ENCODE results near the gene PLCB1.

The PLCB1 gene

DNA sequence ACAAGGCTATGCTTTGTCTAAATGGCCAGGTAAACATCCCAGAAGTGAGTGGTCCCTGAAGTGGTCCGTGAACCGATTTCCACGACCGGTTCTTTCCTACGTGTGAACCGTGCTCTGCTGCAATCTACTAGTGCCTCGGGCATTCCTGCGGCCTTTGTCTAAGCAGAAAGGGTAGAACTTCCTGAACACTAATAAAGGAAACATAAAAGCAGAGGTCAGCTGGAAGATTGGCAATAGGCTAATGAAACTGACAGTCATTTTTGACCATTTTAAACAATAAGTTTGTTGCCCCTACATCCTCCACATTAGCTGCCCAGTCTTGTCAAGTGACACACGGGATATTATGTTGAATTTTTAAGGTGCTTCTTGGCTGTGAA is 410.0 kb downstream of the PLCB1 start:
- peak overlapping the region; percentile 56 for H3K4me3 ChIP-seq
- TF ChIP-seq POLR2AphosphoS5 (IDR thresholded peaks at IDR 0.05; ENCODE audit: borderline replicate concordance, low read depth, low read length), result no peak
- TF ChIP-seq FOXP2 (optimal IDR thresholded peaks at IDR 0.05; ENCODE audit: control extremely low read depth, extremely low read length, insufficient read depth), result no peak
- no peak for TF ChIP-seq EZH2 (IDR thresholded peaks at IDR 0.05)
- H3K9me3 ChIP-seq (ENCODE audit: low read depth, low read length), result no peaks in the 10 kb centered on the region
- no peak overlapping the region for H3K9ac ChIP-seq (ENCODE audit: insufficient read length)
- 0 out of 2 replicates have a peak overlapping the region, but pooled peaks have one; percentile 2 for H3K27ac ChIP-seq
- no peaks in the 10 kb centered on the region for H3K36me3 ChIP-seq (ENCODE audit: insufficient read depth, low read length)
- DNase-seq (ENCODE audit: low read depth, low spot score), result no peak

GRCh38 chr20:8545212-8545611 is 413.1 kb downstream of the PLCB1 start:
- H3K27ac ChIP-seq, result no peak overlapping the region
- H3K9ac ChIP-seq (ENCODE audit: insufficient read length), result no peak overlapping the region
- no peak for TF ChIP-seq FOXP2 (optimal IDR thresholded peaks at IDR 0.05; ENCODE audit: control extremely low read depth, extremely low read length, insufficient read depth)
- no peak for TF ChIP-seq EZH2 (IDR thresholded peaks at IDR 0.05)
- TF ChIP-seq POLR2AphosphoS5 (IDR thresholded peaks at IDR 0.05; ENCODE audit: borderline replicate concordance, low read depth, low read length), result no peak

GRCh38 chr20:8547035-8547650 is 415.1 kb downstream of the PLCB1 start:
- Histone ChIP-seq H3K9me3 (ENCODE audit: low read depth, low read length) (no peaks in the 10 kb centered on the region), H3K36me3 (ENCODE audit: insufficient read depth, low read length) (no peaks in the 10 kb centered on the region), H3K9ac (ENCODE audit: insufficient read length) (no peak overlapping the region), H3K4me3 (no peak overlapping the region), H3K27ac (no peak overlapping the region)
- DNase-seq (ENCODE audit: low read depth, low spot score), result no peak
- no peak for TF ChIP-seq FOXP2 (optimal IDR thresholded peaks at IDR 0.05; ENCODE audit: control extremely low read depth, extremely low read length, insufficient read depth)
- no peak for TF ChIP-seq EZH2 (IDR thresholded peaks at IDR 0.05)
- no peak for TF ChIP-seq POLR2AphosphoS5 (IDR thresholded peaks at IDR 0.05; ENCODE audit: borderline replicate concordance, low read depth, low read length)

More at GRCh38 chr20:8545212-8545611, 413.1 kb downstream of the PLCB1 start:
- Histone ChIP-seq H3K4me3 (no peak overlapping the region), H3K36me3 (ENCODE audit: insufficient read depth, low read length) (no peaks in the 10 kb centered on the region), H3K9me3 (ENCODE audit: low read depth, low read length) (no peaks in the 10 kb centered on the region)
- no peak for DNase-seq (ENCODE audit: low read depth, low spot score)

- TF ChIP-seq FOXP2 (optimal IDR thresholded peaks at IDR 0.05; ENCODE audit: control extremely low read depth, extremely low read length, insufficient read depth) (no peak), EZH2 (IDR thresholded peaks at IDR 0.05) (no peak)
- H3K9me3 ChIP-seq (ENCODE audit: low read depth, low read length), result no peaks in the 10 kb centered on the region
- no peak for DNase-seq (ENCODE audit: low read depth, low spot score)
- H3K27ac ChIP-seq, result no peak overlapping the region
- H3K4me3 ChIP-seq, result no peak overlapping the region
- H3K9ac ChIP-seq (ENCODE audit: insufficient read length), result no peak overlapping the region
- no peaks in the 10 kb centered on the region for H3K36me3 ChIP-seq (ENCODE audit: insufficient read depth, low read length)
These were observed 416.0 kb downstream of the PLCB1 start for GRCh38 chr20:8547968-8548588.

DNA sequence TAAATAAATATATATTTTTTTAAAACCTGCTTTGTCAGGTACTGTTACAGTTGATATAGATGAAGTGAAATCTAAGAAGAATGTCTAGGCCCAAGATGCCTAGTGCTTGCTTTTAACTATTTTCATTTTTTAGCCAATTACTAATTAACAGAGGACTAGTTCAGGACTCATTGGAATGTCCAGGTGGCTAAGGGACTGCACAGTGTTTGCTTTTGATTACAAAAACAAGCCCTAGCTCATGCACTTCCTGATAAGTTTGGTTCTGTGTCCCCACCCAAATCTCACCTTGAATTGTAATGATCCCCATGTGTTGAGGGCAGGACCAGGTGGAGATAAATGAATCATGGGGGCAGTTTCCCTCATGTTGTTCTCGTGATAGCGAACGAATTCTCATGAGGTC is 417.1 kb downstream of the PLCB1 start:
- Histone ChIP-seq H3K9ac (ENCODE audit: insufficient read length) (no peak overlapping the region), H3K27ac (no peak overlapping the region), H3K36me3 (ENCODE audit: insufficient read depth, low read length) (no peaks in the 10 kb centered on the region), H3K9me3 (ENCODE audit: low read depth, low read length) (no peaks in the 10 kb centered on the region), H3K4me3 (no peak overlapping the region)
- TF ChIP-seq POLR2AphosphoS5 (IDR thresholded peaks at IDR 0.05; ENCODE audit: borderline replicate concordance, low read depth, low read length), result no peak
- TF ChIP-seq EZH2 (IDR thresholded peaks at IDR 0.05), result no peak
- TF ChIP-seq FOXP2 (optimal IDR thresholded peaks at IDR 0.05; ENCODE audit: control extremely low read depth, extremely low read length, insufficient read depth), result no peak
- no peak for DNase-seq (ENCODE audit: low read depth, low spot score)

DNA sequence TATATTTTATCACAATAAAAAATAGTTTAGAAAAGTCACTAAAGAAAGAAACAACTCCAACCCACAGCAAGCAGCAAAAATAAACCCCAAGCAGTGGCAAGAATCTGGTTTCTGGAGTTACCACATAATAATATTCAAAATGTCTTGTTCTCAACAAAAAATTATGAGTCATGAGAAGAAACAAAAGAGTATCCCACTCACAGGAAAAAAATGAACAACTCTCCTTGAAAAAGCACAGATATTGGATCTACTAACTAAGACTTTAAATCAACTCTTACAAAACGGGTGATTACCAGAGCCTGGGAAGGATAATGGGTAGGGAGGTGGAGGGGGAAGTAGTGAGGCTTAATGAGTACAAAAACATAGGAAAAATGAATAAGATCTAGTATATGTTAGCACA is 425.6 kb downstream of the PLCB1 start:
- no peak overlapping the region for H3K9ac ChIP-seq (ENCODE audit: insufficient read length)
- DNase-seq (ENCODE audit: low read depth, low spot score), result no peak
- H3K36me3 ChIP-seq (ENCODE audit: insufficient read depth, low read length), result no peaks in the 10 kb centered on the region
- TF ChIP-seq EZH2 (IDR thresholded peaks at IDR 0.05), result no peak
- no peak for TF ChIP-seq FOXP2 (optimal IDR thresholded peaks at IDR 0.05; ENCODE audit: control extremely low read depth, extremely low read length, insufficient read depth)
- TF ChIP-seq POLR2AphosphoS5 (IDR thresholded peaks at IDR 0.05; ENCODE audit: borderline replicate concordance, low read depth, low read length), result no peak
- no peaks in the 10 kb centered on the region for H3K9me3 ChIP-seq (ENCODE audit: low read depth, low read length)
- no peak overlapping the region for H3K27ac ChIP-seq
- no peak overlapping the region for H3K4me3 ChIP-seq

DNA sequence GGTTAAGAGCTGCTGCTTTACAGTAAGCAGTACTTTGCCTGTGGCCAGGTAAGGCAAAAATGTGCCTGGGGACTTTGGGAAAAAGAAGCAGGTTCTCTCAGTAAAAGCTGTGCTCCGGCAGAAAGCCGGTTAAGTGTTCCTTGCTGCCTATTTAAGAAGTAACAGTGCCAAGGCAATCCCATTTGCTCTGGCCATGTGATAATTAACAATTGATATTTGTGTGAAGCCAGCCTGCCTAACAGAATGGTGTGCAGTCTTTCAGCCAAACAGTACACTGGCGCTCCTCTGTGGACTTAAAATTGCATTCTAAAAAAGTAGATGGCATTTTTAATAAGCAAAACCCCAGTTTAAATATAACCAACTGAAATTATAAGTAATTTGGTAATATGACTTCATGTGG is 430.3 kb downstream of the PLCB1 start:
- H3K4me3 ChIP-seq, result no peak overlapping the region
- no peak overlapping the region for H3K9ac ChIP-seq (ENCODE audit: insufficient read length)
- DNase-seq (ENCODE audit: low read depth, low spot score), result no peak
- H3K9me3 ChIP-seq (ENCODE audit: low read depth, low read length), result no peaks in the 10 kb centered on the region
- TF ChIP-seq FOXP2 (optimal IDR thresholded peaks at IDR 0.05; ENCODE audit: control extremely low read depth, extremely low read length, insufficient read depth) (no peak), POLR2AphosphoS5 (IDR thresholded peaks at IDR 0.05; ENCODE audit: borderline replicate concordance, low read depth, low read length) (no peak), EZH2 (IDR thresholded peaks at IDR 0.05) (no peak)
- H3K36me3 ChIP-seq (ENCODE audit: insufficient read depth, low read length), result no peaks in the 10 kb centered on the region
- H3K27ac ChIP-seq, result no peak overlapping the region

- Histone ChIP-seq H3K36me3 (ENCODE audit: insufficient read depth, low read length) (no peaks in the 10 kb centered on the region), H3K9me3 (ENCODE audit: low read depth, low read length) (no peaks in the 10 kb centered on the region), H3K27ac (peak overlapping the region; percentile 36; the same call in 1 of the 2 replicates), H3K9ac (ENCODE audit: insufficient read length) (no peak overlapping the region), H3K4me3 (no peak overlapping the region)
- DNase-seq (ENCODE audit: low read depth, low spot score), result peak; percentile 8
- no peak for TF ChIP-seq FOXP2 (optimal IDR thresholded peaks at IDR 0.05; ENCODE audit: control extremely low read depth, extremely low read length, insufficient read depth)
- TF ChIP-seq EZH2 (IDR thresholded peaks at IDR 0.05), result no peak
- TF ChIP-seq POLR2AphosphoS5 (IDR thresholded peaks at IDR 0.05; ENCODE audit: borderline replicate concordance, low read depth, low read length), result no peak
These were observed 436.0 kb downstream of the PLCB1 start for GRCh38 chr20:8568075-8568474.

All from SK-N-MC (cell line).